ENCODE results near the gene AGFG1.

DNA sequence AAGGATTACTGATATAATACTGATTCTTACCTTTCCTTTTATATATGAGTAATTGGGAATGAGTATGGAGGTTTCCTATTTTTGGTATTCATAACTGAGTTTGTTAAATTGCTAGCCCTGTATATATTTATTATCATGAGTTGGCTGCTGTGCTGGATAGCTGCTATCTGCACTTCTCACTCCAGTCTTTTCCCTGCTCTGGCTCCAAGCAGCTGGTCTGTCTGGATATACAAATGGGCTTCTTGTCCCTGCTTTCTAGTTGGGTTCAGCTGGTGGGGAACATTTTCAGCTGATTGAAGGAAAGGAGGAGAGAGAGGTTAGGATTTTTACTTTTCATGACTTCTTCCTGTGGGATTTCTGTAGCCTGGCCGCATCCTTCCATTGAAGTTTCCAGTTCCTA, 41.2 kb downstream of the AGFG1 start:
- TF ChIP-seq CTCF (IDR thresholded peaks at IDR 0.05), result no peak
- TF ChIP-seq POLR2A (IDR thresholded peaks at IDR 0.05), result no peak

Measured in testis (tissue), 2 donors.